HUDEP-2 (cell line): Measurements from ENCODE around the gene SLCO3A1.

Source experiments
- DNase-seq, 76 experiments: peaks; one replicate each; lab custom pipeline; 2025; ENCODE audit not compliant: unreplicated experiment in 76 of 76; lab: John Stamatoyannopoulos, UW

The SLCO3A1 gene

GRCh38 chr15:91857772-91858171, 4.3 kb downstream of the SLCO3A1 start:
- DNase-seq, result no peak

- DNase-seq, result no peak
Measured at GRCh38 chr15:91860498-91860897, 7.0 kb downstream of the SLCO3A1 start.

- no peak for DNase-seq
Measured at GRCh38 chr15:91861223-91861622, 7.7 kb downstream of the SLCO3A1 start.

GRCh38 chr15:91862891-91863504, 9.5 kb downstream of the SLCO3A1 start:
- DNase-seq, result no peak

GRCh38 chr15:91863621-91864255, 10.2 kb downstream of the SLCO3A1 start:
- DNase-seq, result no peak

GRCh38 chr15:91864664-91865063, 11.2 kb downstream of the SLCO3A1 start:
- DNase-seq, result no peak

GRCh38 chr15:91865486-91865885, 12.0 kb downstream of the SLCO3A1 start:
- no peak for DNase-seq

GRCh38 chr15:91865950-91866349, 12.4 kb downstream of the SLCO3A1 start:
- no peak for DNase-seq

GRCh38 chr15:91866371-91866905, 12.9 kb downstream of the SLCO3A1 start:
- DNase-seq, result no peak

GRCh38 chr15:91866971-91867372, 13.5 kb downstream of the SLCO3A1 start:
- no peak for DNase-seq

- no peak for DNase-seq
Measured at GRCh38 chr15:91867581-91868026, 14.1 kb downstream of the SLCO3A1 start.

GRCh38 chr15:91870876-91871537, 17.5 kb downstream of the SLCO3A1 start:
- no peak for DNase-seq

GRCh38 chr15:91871837-91872236, 18.3 kb downstream of the SLCO3A1 start:
- no peak for DNase-seq

GRCh38 chr15:91872356-91873137, 19.0 kb downstream of the SLCO3A1 start:
- no peak for DNase-seq

- DNase-seq, result no peak
Measured at GRCh38 chr15:91873138-91873536, 19.6 kb downstream of the SLCO3A1 start.

- no peak for DNase-seq
Measured at GRCh38 chr15:91874171-91874570, 20.7 kb downstream of the SLCO3A1 start.

- DNase-seq, result no peak
Measured at GRCh38 chr15:91874992-91875660, 21.6 kb downstream of the SLCO3A1 start.

- no peak for DNase-seq
Measured at GRCh38 chr15:91876187-91876586, 22.7 kb downstream of the SLCO3A1 start.

GRCh38 chr15:91878319-91878870, 24.9 kb downstream of the SLCO3A1 start:
- DNase-seq, result no peak

GRCh38 chr15:91879158-91879557, 25.6 kb downstream of the SLCO3A1 start:
- no peak for DNase-seq
